Spleen (tissue), 11 donors: ENCODE data around the gene CACNA2D3. TPM values are rescaled to one million over a fixed set of nuclear protein-coding genes. Genes with fewer than 3 reads are reported as not detected.

ENCODE experiments used
- DNase-seq: peaks from one replicate; pipeline ENCODE4 v3.0.0-alpha.2; 2020
- H3K27ac ChIP-seq, 8 donors: fragments of 200-600 bp; sonication (generic) in 7 of 8; 1 replicate in 4 of 8; 2 replicates in 4 of 8; pipeline versions ENCODE4 v1.5.0 to v1.8.0; 2016 to 2021; ENCODE audit warnings: inconsistent platforms in 4 of 8, mild to moderate bottlenecking in 4 of 8, moderate library complexity in 1 of 8
- H3K27me3 ChIP-seq, 7 donors: fragments of 200-600 bp; sonication (generic) in 6 of 7; replicated peaks in 1 of 7; 1 replicate in 4 of 7; 2 replicates in 3 of 7; pipeline versions ENCODE4 v1.5.0 to v1.8.0; 2016 to 2021; ENCODE audit warnings: inconsistent platforms in 3 of 7, mild to moderate bottlenecking in 1 of 7
- H3K36me3 ChIP-seq, 6 donors: fragments of 200-600 bp; sonication (generic) in 5 of 6; 1 replicate in 4 of 6; 2 replicates in 2 of 6; pipeline versions ENCODE4 v1.5.0 to v1.8.0; 2016 to 2021; ENCODE audit warnings: inconsistent platforms in 2 of 6
- H3K4me1 ChIP-seq, 6 donors: fragments of 200-600 bp; sonication (generic) in 5 of 6; 1 replicate in 3 of 6; 2 replicates in 3 of 6; pipeline versions ENCODE4 v1.5.0 to v1.8.0; 2016 to 2021; ENCODE audit warnings: inconsistent platforms in 3 of 6
- H3K4me3 ChIP-seq, 8 donors: fragments of 200-600 bp; sonication (generic) in 7 of 8; 1 replicate in 4 of 8; 2 replicates in 4 of 8; pipeline versions ENCODE4 v1.5.0 to v1.8.0; 2016 to 2021; ENCODE audit warnings: inconsistent platforms in 4 of 8, mild to moderate bottlenecking in 4 of 8, moderate library complexity in 2 of 8
- H3K9me3 ChIP-seq, 8 donors: fragments of 200-600 bp; sonication (generic) in 7 of 8; 1 replicate in 4 of 8; 2 replicates in 4 of 8; pipeline versions ENCODE4 v1.5.0 to v1.8.0; 2016 to 2021; ENCODE audit warnings: inconsistent platforms in 4 of 8
- POLR2A ChIP-seq, 3 donors: fragments of 450-650 bp; IDR thresholded peaks; one replicate each; pipeline ENCODE4 v1.5.1; 2017; ENCODE audit warnings: antibody characterized with exemption in 3 of 3, mild to moderate bottlenecking in 1 of 3
- POLR2AphosphoS5 ChIP-seq, 3 donors: sonication (generic); formaldehyde crosslinking; IDR thresholded peaks; one replicate each; pipeline ENCODE4 v1.5.1; 2017; ENCODE audit warnings: antibody characterized with exemption in 3 of 3
- WGBS, 5 donors: extraction: QIAGEN DNeasy Blood & Tissue Kit in 3 of 5; methylation state at CpG; one replicate each; pipeline versions ENCODE4 v1.1.5 to v1.1.7; 2013 to 2018; 5-methylcytosine and 5-hydroxymethylcytosine counted together
- intact Hi-C: fragments of 100-400 bp; cut with DNase I; formaldehyde crosslinking; loops from one replicate; pipeline ENCODE4 v1.15.0; 2023; ENCODE audit warnings: low total_unique reads
- polyA plus RNA-seq, 3 donors: library from polyadenylated mRNA; stranded (reverse); fragments of 200-250 nt; gene quantifications; one replicate each; pipeline ENCODE4 v1.2.1, GENCODE V29; 2013
- total RNA-seq, 7 donors: library from RNA; depleted of rRNA in 3 of 7; stranded (reverse); fragments of >200 nt in 3 of 7; fragmentation: NEBNext Ultra II Directional in 4 of 7; extraction: Animal tissue kit (Norgen Biotek cat#: 25700) in 4 of 7; gene quantifications; one replicate each; pipeline versions ENCODE4 v1.1.0 to v1.2.1, GENCODE V29; 2016 to 2021
- TF ChIP-seq, protein P1 (sequence below), 11 experiments: fragments of 200-600 bp in 7 of 11; fragments of 450-650 bp in 4 of 11; sonication (generic) in 4 of 11; IDR thresholded peaks in 8 of 11; conservative IDR thresholded peaks in 3 of 11; 1 replicate in 7 of 11; 2 replicates in 4 of 11; pipeline versions ENCODE4 v1.4.0 to v1.8.0; 2016 to 2021; ENCODE audit warnings: antibody characterized with exemption in 11 of 11, inconsistent platforms in 4 of 11, mild to moderate bottlenecking in 1 of 11
- donor health status: healthy with polysubstance abuse.
- donor health status: DM: no; HTN: no; CAD: no; lungs with moderate emphysema.
- donor health status: DM: no; HTN: no; CAD: no.
- donor health status: Bipolar disorder and iron deficiency.
- donor health status: healthy.
- donor health status: DM: no; HTN: no; CAD: no.
- donor health status: DM: yes; HTN: yes; CAD: no.

CACNA2D3 gene
- total and polyA plus RNA-seq, 10 donors, result 0.83 to 4.9 (median 2.9) TPM

DNA sequence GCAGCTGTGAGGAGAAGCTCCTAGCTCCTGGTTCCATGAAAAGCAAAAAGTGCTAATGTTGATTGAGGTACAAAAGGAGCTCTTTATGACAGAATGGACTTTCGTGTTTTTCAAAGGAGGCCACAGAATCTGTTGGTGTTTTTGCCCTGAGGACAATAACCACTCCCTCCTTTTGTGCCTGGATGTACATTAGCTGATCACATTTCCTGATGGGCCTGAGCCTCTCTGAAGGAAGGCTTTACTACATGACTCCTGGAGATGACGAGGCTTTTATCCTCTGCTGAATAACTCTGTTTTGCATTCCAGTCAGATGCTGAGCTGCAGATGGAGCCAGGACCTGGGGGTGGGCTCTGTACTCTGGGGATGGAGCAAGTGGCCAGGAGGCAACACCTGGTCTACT, 301.9 kb downstream of the CACNA2D3 start:
- no peaks in the 10 kb centered on the region for H3K9me3 ChIP-seq
- H3K27me3 ChIP-seq, result no peaks in the 10 kb centered on the region
- no peaks in the 10 kb centered on the region for H3K36me3 ChIP-seq
- intact Hi-C loops, result no loop called here
- TF ChIP-seq POLR2AphosphoS5 (IDR thresholded peaks at IDR 0.05) (no peak), POLR2A (IDR thresholded peaks at IDR 0.05) (no peak)
- TF ChIP-seq, protein P1, sequence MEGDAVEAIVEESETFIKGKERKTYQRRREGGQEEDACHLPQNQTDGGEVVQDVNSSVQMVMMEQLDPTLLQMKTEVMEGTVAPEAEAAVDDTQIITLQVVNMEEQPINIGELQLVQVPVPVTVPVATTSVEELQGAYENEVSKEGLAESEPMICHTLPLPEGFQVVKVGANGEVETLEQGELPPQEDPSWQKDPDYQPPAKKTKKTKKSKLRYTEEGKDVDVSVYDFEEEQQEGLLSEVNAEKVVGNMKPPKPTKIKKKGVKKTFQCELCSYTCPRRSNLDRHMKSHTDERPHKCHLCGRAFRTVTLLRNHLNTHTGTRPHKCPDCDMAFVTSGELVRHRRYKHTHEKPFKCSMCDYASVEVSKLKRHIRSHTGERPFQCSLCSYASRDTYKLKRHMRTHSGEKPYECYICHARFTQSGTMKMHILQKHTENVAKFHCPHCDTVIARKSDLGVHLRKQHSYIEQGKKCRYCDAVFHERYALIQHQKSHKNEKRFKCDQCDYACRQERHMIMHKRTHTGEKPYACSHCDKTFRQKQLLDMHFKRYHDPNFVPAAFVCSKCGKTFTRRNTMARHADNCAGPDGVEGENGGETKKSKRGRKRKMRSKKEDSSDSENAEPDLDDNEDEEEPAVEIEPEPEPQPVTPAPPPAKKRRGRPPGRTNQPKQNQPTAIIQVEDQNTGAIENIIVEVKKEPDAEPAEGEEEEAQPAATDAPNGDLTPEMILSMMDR (IDR thresholded peaks at IDR 0.05 in 8 of 11, conservative IDR thresholded peaks at IDR 0.05 in 3 of 11), result no peak
- no peak for DNase-seq
- no peak overlapping the region for H3K27ac ChIP-seq
- H3K4me1 ChIP-seq, result no peaks in the 10 kb centered on the region
- WGBS, 5 donors, result 56 to 68% (median 63%) methylated on average over 2 of the region's 2 CpGs
- H3K4me3 ChIP-seq, result no peak overlapping the region

DNA sequence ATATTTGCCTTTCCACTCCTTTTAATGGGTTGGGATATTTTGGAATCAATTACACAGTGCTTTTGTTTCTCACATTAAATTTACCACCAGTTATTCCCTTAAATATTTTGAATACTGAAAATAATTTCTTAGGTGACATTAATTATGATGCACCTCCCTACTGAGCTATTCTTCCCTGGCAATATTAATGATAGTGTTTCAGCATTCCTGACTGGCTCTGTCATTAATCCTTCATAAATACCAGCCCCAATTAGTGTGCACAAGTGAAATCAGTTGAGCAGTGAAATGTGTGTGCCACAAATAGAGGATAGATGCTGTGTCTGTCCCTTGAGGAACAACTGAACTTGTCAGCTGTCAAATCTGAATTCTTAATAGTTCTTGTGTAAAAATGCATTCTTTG, 304.0 kb downstream of the CACNA2D3 start:
- no peak for DNase-seq

DNA sequence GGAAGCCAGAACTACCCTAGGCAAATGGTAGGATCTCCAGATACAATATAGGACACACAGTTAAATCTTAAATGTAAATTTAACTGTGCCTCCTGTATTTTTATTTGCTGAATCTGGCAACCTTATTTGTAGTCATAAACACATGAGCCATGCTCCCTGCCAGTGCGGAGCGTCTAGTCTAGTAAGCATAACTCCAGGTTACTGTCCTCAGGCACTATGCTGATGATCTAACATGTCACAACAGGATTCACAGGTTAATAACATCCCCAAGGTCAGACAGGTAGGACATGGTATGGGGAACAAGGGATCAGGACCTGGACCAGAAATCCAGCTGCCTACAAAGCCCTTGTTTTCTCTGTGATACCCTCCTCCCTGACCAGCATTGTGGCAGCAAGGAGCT, 305.1 kb downstream of the CACNA2D3 start:
- 90 to 96% (median 95%) methylated on average over 2 of the region's 2 CpGs for WGBS, 5 donors
- no peak for DNase-seq
- Histone ChIP-seq H3K4me3 (no peak overlapping the region), H3K9me3 (no peaks in the 10 kb centered on the region), H3K27me3 (no peaks in the 10 kb centered on the region), H3K36me3 (no peaks in the 10 kb centered on the region), H3K4me1 (no peaks in the 10 kb centered on the region), H3K27ac (no peak overlapping the region)
- intact Hi-C loops, result no loop called here
- TF ChIP-seq POLR2AphosphoS5 (IDR thresholded peaks at IDR 0.05) (no peak), POLR2A (IDR thresholded peaks at IDR 0.05) (no peak)
- TF ChIP-seq, protein P1 (IDR thresholded peaks at IDR 0.05 in 8 of 11, conservative IDR thresholded peaks at IDR 0.05 in 3 of 11), result no peak

More for the DNA sequence above, 304.0 kb downstream of the CACNA2D3 start:
- Histone ChIP-seq H3K9me3 (no peaks in the 10 kb centered on the region), H3K27ac (no peak overlapping the region), H3K4me3 (no peak overlapping the region), H3K27me3 (no peaks in the 10 kb centered on the region), H3K36me3 (no peaks in the 10 kb centered on the region), H3K4me1 (no peaks in the 10 kb centered on the region)
- intact Hi-C loops, result no loop called here
- TF ChIP-seq, protein P1 (IDR thresholded peaks at IDR 0.05 in 8 of 11, conservative IDR thresholded peaks at IDR 0.05 in 3 of 11), result no peak
- TF ChIP-seq POLR2A (IDR thresholded peaks at IDR 0.05) (no peak), POLR2AphosphoS5 (IDR thresholded peaks at IDR 0.05) (no peak)

DNA sequence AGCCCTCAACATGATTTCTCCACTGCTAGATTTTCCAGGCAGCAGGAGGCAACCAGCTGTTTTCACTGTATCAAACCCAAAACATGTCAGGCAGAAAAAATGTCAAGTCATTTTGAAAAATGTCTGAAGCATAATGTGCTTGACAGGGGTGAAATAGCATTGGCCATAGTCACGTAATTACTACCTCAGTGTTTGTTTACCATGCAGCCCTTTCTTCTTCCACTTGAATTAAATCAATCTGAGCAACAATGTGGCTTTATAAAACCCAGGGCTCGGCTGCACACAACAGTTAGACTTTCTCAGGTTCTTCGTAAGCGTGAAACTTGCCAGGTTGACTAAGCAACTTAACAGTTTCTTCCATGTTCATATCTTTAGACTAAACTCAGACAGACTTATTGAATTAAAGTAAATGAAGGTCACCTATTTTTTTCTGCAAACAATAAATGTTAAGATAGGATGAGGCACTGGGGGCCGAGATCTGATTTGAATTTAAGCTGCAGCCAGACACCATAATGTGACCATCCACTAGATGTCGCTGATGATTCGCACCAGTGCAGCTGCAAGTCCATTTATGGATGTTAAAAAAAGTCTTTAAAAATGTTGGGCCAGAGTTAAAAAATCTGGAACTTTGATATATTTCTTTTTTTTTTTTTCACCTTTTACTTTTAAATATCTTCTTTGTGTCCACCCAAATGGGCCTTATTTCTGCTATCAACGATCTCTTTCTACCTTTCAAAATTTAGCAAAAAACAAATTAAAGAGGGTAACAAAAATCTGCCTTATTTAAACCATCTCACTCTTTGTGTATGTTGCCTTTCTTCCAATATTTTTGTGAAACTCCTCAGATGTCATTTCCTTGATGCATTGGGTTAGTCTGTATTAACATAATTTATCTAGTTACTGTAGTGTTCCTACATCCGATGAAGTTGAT, 305.9 kb downstream of the CACNA2D3 start:
- WGBS, 5 donors, result 32 to 49% (median 44%) methylated on average over 9 of the region's 9 CpGs
- intact Hi-C loops, result no loop called here
- Histone ChIP-seq H3K27ac (no peak overlapping the region), H3K36me3 (no peaks in the 10 kb centered on the region), H3K4me1 (no peaks in the 10 kb centered on the region), H3K9me3 (no peaks in the 10 kb centered on the region), H3K27me3 (no peaks in the 10 kb centered on the region), H3K4me3 (no peak overlapping the region)
- TF ChIP-seq, protein P1 (IDR thresholded peaks at IDR 0.05 in 8 of 11, conservative IDR thresholded peaks at IDR 0.05 in 3 of 11), result peak in 9 of 11 experiments; percentile 26 to 68 (median 61)
- TF ChIP-seq POLR2A (IDR thresholded peaks at IDR 0.05) (no peak), POLR2AphosphoS5 (IDR thresholded peaks at IDR 0.05) (no peak)
- no peak for DNase-seq
